GM19438 (cell line): ENCODE data around the gene C1QTNF1.

ENCODE experiments used
- ATAC-seq: cut with Tn5 transposase; IDR thresholded peaks from one replicate; pipeline ENCODE4 v1.9.1; 2021; ENCODE audit warnings: low read depth; ENCODE audit not compliant: unreplicated experiment

Gene C1QTNF1

GRCh38 chr17:79023886-79024771 is at the start of gene C1QTNF1:
Gene C1QTNF1 (plus strand): TSS chr17:79024169. CDS start chr17:79043969, 19,800 bp downstream.
- ATAC-seq: no peak

GRCh38 chr17:78974635-78975591 is 49.1 kb upstream of the C1QTNF1 start:
- no peak for ATAC-seq

GRCh38 chr17:78976907-78977680 is 46.9 kb upstream of the C1QTNF1 start:
- ATAC-seq: no peak

- ATAC-seq: no peak
Observed at GRCh38 chr17:78977681-78977943, 46.4 kb upstream of the C1QTNF1 start.

GRCh38 chr17:78977997-78978973 is 45.7 kb upstream of the C1QTNF1 start:
- ATAC-seq: no peak

GRCh38 chr17:78979780-78980623 is 44.0 kb upstream of the C1QTNF1 start, which contains the start of gene LGALS3BP:
Gene LGALS3BP (minus strand): TSS chr17:78979923. CDS start chr17:78977191, 2,732 bp downstream.
- no peak for ATAC-seq

GRCh38 chr17:78980624-78980972 is 43.4 kb upstream of the C1QTNF1 start:
- ATAC-seq: no peak

- no peak for ATAC-seq
Observed at GRCh38 chr17:78981010-78981888, 42.7 kb upstream of the C1QTNF1 start.

- ATAC-seq: no peak
Observed at GRCh38 chr17:78985395-78985794, 38.6 kb upstream of the C1QTNF1 start.

GRCh38 chr17:78986048-78986648 is 37.8 kb upstream of the C1QTNF1 start:
- no peak for ATAC-seq

- no peak for ATAC-seq
Observed at GRCh38 chr17:78986649-78987328, 37.2 kb upstream of the C1QTNF1 start.

- ATAC-seq: no peak
Observed at GRCh38 chr17:78988152-78988551, 35.8 kb upstream of the C1QTNF1 start.

GRCh38 chr17:78990349-78991016 is 33.5 kb upstream of the C1QTNF1 start:
- no peak for ATAC-seq

GRCh38 chr17:78991017-78991738 is 32.8 kb upstream of the C1QTNF1 start:
- ATAC-seq: no peak

GRCh38 chr17:78991906-78992532 is 31.9 kb upstream of the C1QTNF1 start:
- ATAC-seq: no peak
